ENCODE results near the gene SNAI1. TPM values are rescaled to one million over a fixed set of nuclear protein-coding genes. Genes with fewer than 3 reads are reported as not detected.
"Not testable (repeated sequence)": the region's sequence is repeated elsewhere in the genome, so short reads cannot be mapped to it uniquely, and the experiment has no call there.

SNAI1 gene
- total RNA-seq, 1 experiment from 2014 or later: 5.4 TPM

DNA sequence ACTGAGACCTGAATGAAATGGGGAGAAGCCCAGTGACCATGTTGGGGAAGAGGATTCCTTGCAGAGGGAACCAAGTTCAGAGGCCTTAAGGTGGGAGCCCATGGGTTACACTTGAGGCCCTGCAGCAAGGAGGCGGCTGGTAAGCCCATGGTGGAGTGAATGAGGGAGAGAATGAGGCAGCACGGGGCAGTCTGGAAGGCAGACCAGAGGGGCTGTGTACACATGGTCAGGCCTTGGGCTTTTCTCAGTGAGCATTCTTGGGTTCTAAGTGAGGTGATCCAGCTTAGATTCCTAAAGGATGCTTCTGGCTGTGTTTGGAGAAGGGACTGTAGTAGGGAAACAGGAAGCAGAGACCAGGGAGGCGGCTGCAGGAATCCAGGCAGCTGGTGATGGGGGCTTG, 27.6 kb upstream of the SNAI1 start:
- CTCF ChIA-PET: no interaction called here
- Histone ChIP-seq H3K27ac (ENCODE audit: low read length) (no peak overlapping the region), H2AFZ (ENCODE audit: low read length) (no peak overlapping the region), H3K4me1 (ENCODE audit: insufficient read depth, low read length) (peaks cover 17% of the 10 kb centered on the region), H4K20me1 (ENCODE audit: low read length) (no peaks in the 10 kb centered on the region), H3K9ac (ENCODE audit: low read length) (no peak overlapping the region), H3K27me3 (ENCODE audit: low read length) (no peaks in the 10 kb centered on the region), H3K79me2 (ENCODE audit: low read length) (peaks cover 11% of the 10 kb centered on the region), H3K9me2 (replicated peaks; ENCODE audit: low read length) (no peaks in the 10 kb centered on the region), H3K4me3 (ENCODE audit: low read length) (no peak overlapping the region), H3K4me2 (ENCODE audit: low read length) (no peak overlapping the region), H3F3A (ENCODE audit: low read length, unreplicated experiment) (peaks cover 4% of the 10 kb centered on the region), H3K36me3 (ENCODE audit: low read depth, low read length) (peaks cover 48% of the 10 kb centered on the region), H3K9me3 (ENCODE audit: low read length) (no peaks in the 10 kb centered on the region)
- no TSS peak for BruUV-seq (replicated peaks)
- POLR2A ChIA-PET (ENCODE audit: unreplicated experiment): no interaction called here
- intact Hi-C loops (cut with micrococcal nuclease): no loop called here
- ATAC-seq (no peak), DNase-seq (no peak)
- TF ChIP-seq EZH2 (IDR thresholded peaks at IDR 0.05; ENCODE audit: low read length, unreplicated experiment) (no peak), EZH2phosphoT487 (IDR thresholded peaks at IDR 0.05; ENCODE audit: borderline replicate concordance, low read length) (no peak)
- TF ChIP-seq, protein P1, sequence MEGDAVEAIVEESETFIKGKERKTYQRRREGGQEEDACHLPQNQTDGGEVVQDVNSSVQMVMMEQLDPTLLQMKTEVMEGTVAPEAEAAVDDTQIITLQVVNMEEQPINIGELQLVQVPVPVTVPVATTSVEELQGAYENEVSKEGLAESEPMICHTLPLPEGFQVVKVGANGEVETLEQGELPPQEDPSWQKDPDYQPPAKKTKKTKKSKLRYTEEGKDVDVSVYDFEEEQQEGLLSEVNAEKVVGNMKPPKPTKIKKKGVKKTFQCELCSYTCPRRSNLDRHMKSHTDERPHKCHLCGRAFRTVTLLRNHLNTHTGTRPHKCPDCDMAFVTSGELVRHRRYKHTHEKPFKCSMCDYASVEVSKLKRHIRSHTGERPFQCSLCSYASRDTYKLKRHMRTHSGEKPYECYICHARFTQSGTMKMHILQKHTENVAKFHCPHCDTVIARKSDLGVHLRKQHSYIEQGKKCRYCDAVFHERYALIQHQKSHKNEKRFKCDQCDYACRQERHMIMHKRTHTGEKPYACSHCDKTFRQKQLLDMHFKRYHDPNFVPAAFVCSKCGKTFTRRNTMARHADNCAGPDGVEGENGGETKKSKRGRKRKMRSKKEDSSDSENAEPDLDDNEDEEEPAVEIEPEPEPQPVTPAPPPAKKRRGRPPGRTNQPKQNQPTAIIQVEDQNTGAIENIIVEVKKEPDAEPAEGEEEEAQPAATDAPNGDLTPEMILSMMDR (conservative IDR thresholded peaks at IDR 0.05; ENCODE audit: low read depth, low read length): no peak

DNA sequence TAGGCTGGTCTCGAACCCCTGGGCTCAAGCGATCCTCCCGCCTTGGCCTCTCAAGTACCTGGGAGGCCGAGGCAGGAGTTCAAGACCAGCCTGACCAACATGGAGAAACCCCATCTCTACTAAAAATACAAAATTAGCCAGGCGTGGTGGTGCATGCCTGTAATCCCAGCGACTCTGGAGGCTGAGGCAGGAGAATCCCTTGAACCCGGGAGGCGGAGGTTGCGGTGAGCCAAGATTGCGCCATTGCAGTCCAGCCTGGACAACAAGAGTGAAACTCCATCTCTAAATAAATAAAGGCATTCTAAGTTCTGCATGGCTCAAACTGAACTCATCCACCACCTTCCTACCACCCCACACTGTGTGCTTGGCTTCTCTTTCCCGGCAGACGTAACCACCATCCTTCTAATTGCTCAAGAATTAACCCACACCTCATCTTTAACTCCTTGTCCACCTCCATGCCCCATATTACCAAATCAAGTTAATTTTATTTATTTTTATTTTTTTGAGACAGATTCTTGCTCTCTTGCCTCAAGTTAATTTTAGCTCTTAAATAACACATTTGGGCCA, 26.9 kb upstream of the SNAI1 start:
- H2AFZ ChIP-seq (ENCODE audit: low read length); H4K20me1 ChIP-seq (ENCODE audit: low read length); ATAC-seq; DNase-seq; H3K9ac ChIP-seq (ENCODE audit: low read length); H3K4me1 ChIP-seq (ENCODE audit: insufficient read depth, low read length); H3K4me3 ChIP-seq (ENCODE audit: low read length); BruUV-seq (replicated peaks); H3K27ac ChIP-seq (ENCODE audit: low read length); H3F3A ChIP-seq (ENCODE audit: low read length, unreplicated experiment); H3K9me2 ChIP-seq (replicated peaks; ENCODE audit: low read length); H3K9me3 ChIP-seq (ENCODE audit: low read length); H3K27me3 ChIP-seq (ENCODE audit: low read length); intact Hi-C loops (cut with micrococcal nuclease); H3K4me2 ChIP-seq (ENCODE audit: low read length); CTCF ChIA-PET; POLR2A ChIA-PET (ENCODE audit: unreplicated experiment): not testable (repeated sequence)
- Histone ChIP-seq H3K36me3 (ENCODE audit: low read depth, low read length) (peaks cover 42% of the 10 kb centered on the region), H3K79me2 (ENCODE audit: low read length) (peaks cover 11% of the 10 kb centered on the region)

DNA sequence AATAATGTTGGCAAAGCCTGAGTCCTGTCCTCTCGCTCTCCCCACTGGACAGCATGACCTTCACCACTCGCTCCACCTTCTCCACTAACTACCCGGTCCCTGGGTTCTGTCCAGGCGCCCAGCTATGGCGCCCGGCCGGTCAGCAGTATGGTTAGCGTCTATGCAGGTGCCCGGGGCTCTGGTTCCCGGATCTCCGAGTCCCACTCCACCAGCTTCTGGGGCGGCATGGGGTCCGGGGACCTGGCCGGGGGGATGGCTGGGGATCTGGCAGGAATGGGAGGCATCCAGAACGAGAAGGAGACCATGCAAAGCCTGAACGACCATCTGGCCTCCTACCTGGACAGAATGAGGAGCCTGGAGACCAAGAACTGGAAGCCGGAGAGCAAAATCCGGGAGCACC, 26.1 kb upstream of the SNAI1 start:
- DNase-seq: no peak
- POLR2A ChIA-PET (ENCODE audit: unreplicated experiment): no interaction called here
- no peaks in the 10 kb centered on the region for H3F3A ChIP-seq (ENCODE audit: low read length, unreplicated experiment)
- no peak overlapping the region for H3K27ac ChIP-seq (ENCODE audit: low read length)
- no TSS peak for BruUV-seq (replicated peaks)
- H2AFZ ChIP-seq (ENCODE audit: low read length): no peak overlapping the region
- intact Hi-C loops (cut with micrococcal nuclease): no loop called here
- H3K9me3 ChIP-seq (ENCODE audit: low read length): no peaks in the 10 kb centered on the region
- H3K27me3 ChIP-seq (ENCODE audit: low read length): no peaks in the 10 kb centered on the region
- no peaks in the 10 kb centered on the region for H3K9me2 ChIP-seq (replicated peaks; ENCODE audit: low read length)
- CTCF ChIA-PET: no interaction called here
- ATAC-seq: no peak
- H3K4me1 ChIP-seq (ENCODE audit: insufficient read depth, low read length): 0 out of 2 replicates have a peak, but pooled peaks cover 1% of the 10 kb centered on the region
- TF ChIP-seq, protein P1 (conservative IDR thresholded peaks at IDR 0.05; ENCODE audit: low read depth, low read length): no peak
- no peak for TF ChIP-seq EZH2 (IDR thresholded peaks at IDR 0.05; ENCODE audit: low read length, unreplicated experiment)
- no peak for TF ChIP-seq EZH2phosphoT487 (IDR thresholded peaks at IDR 0.05; ENCODE audit: borderline replicate concordance, low read length)
- peaks cover 10% of the 10 kb centered on the region for H3K79me2 ChIP-seq (ENCODE audit: low read length)
- no peak overlapping the region for H3K9ac ChIP-seq (ENCODE audit: low read length)
- H3K36me3 ChIP-seq (ENCODE audit: low read depth, low read length): peaks cover 40% of the 10 kb centered on the region
- no peak overlapping the region for H3K4me3 ChIP-seq (ENCODE audit: low read length)
- no peak overlapping the region for H3K4me2 ChIP-seq (ENCODE audit: low read length)
- no peaks in the 10 kb centered on the region for H4K20me1 ChIP-seq (ENCODE audit: low read length)

DNA sequence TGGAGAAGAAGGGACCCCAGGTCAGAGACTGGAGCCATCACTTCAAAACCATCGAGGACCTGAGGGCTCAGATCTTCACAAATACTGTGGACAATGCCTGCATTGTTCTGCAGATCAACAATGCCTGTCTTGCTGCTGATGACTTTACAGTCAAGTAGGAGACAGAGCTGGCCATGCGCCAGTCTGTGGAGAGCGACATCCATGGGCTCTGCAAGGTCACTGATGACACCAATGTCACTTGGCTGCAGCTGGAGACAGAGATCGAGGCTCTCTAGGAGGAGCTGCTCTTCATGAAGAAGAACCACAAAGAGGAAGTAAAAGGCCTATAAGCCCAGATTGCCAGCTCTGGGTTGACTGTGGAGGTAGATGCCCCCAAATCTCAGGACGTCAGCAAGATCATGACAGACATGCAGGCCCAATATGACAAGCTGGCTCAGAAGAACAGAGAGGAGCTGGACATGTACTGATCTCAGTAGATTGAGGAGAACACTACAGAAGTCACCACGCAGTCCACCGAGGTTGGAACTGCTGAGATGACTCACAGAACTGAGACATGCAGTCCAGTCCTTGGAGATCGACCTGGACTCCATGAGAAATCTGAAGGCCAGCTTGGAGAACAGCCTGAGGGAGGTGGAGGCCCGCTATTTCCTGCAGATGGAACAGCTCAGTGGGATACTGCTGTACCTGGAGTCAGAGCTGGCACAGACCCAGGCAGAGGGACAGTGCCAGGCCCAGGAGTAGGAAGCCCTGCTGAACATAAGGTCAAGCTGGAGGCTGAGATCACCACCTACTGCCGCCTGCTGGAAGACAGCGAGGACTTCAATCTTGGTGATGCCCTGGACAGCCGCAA, 25.5 kb upstream of the SNAI1 start:
- CTCF ChIA-PET; POLR2A ChIA-PET (ENCODE audit: unreplicated experiment); ATAC-seq: not testable (repeated sequence)

More for the DNA sequence above, 25.5 kb upstream of the SNAI1 start:
- H3K36me3 ChIP-seq (ENCODE audit: low read depth, low read length): peaks cover 33% of the 10 kb centered on the region
- BruUV-seq (replicated peaks); H3K4me2 ChIP-seq (ENCODE audit: low read length); H2AFZ ChIP-seq (ENCODE audit: low read length); H3K27me3 ChIP-seq (ENCODE audit: low read length); H3K4me3 ChIP-seq (ENCODE audit: low read length); H4K20me1 ChIP-seq (ENCODE audit: low read length); H3K4me1 ChIP-seq (ENCODE audit: insufficient read depth, low read length); H3K9ac ChIP-seq (ENCODE audit: low read length); H3K27ac ChIP-seq (ENCODE audit: low read length); H3F3A ChIP-seq (ENCODE audit: low read length, unreplicated experiment); H3K9me3 ChIP-seq (ENCODE audit: low read length); H3K79me2 ChIP-seq (ENCODE audit: low read length); H3K9me2 ChIP-seq (replicated peaks; ENCODE audit: low read length); intact Hi-C loops (cut with micrococcal nuclease): not testable (repeated sequence)
- peak; percentile 23 for DNase-seq
